GM12878 (cell line): ENCODE results near the gene ARPC1B. TPM values are rescaled to one million over a fixed set of nuclear protein-coding genes. Genes with fewer than 3 reads are reported as not detected.

Source experiments
- ATAC-seq: fragments of 200-7000 bp; cut with Tn5 transposase; 3 replicates; pipeline ENCODE4 v1.9.1; 2020; ENCODE audit warnings: mild to moderate bottlenecking, moderate library complexity
- BruUV-seq: library from RNA; stranded (reverse); fragments of 400-500 nt; replicated peaks from 2 replicates; lab custom pipeline; 2021; lab: Mats Ljungman, UMichigan
- CTCF ChIA-PET: fragments of 300-600 bp; sonication (Branson Sonifier 250); formaldehyde crosslinking; extraction: SDS; loops from one replicate; lab custom pipeline; 2021; ENCODE audit warnings: inconsistent platforms; lab: Yijun Ruan, JAX
- POLR2A ChIA-PET: fragments of 350-600 bp; formaldehyde crosslinking; extraction: SDS; loops from one replicate; lab custom pipeline; 2021; ENCODE audit warnings: inconsistent platforms; lab: Charles Lee
- RAD21 ChIA-PET: fragments of 300-600 bp; sonication (Branson Sonifier 250); formaldehyde crosslinking; loops from one replicate; lab custom pipeline; 2023; ENCODE audit warnings: antibody characterized with exemption; ENCODE audit not compliant: unreplicated experiment; lab: Charles Lee
- SMC1A ChIA-PET: fragments of 300-600 bp; sonication (Branson Sonifier 250); formaldehyde crosslinking; loops from one replicate; lab custom pipeline; 2023; ENCODE audit not compliant: unreplicated experiment, uncharacterized antibody; lab: Charles Lee
- DNase-seq: peaks from one replicate; pipeline ENCODE4 v3.0.0-alpha.2; 2011; ENCODE audit warnings: low read depth, low spot score
- FAIRE-seq: peaks from 3 replicates; lab custom pipeline; 2011; peaks lifted over from hg19 to GRCh38; lab: Jason Lieb, UNC
- H2AFZ ChIP-seq: 2 replicates; pipeline ENCODE4 v1.6.0; 2011; ENCODE audit warnings: low read depth, low read length, control low read depth; ENCODE audit not compliant: control insufficient read depth
- H3K27ac ChIP-seq: 2 replicates; pipeline ENCODE4 v1.5.1; 2011; ENCODE audit warnings: control low read depth; ENCODE audit not compliant: control insufficient read depth, insufficient read depth
- H3K27me3 ChIP-seq, 2 experiments: replicated peaks in 1 of 2; 2 replicates each; pipeline versions ENCODE4 v1.6.0 to v1.6.1; 2011; ENCODE audit warnings: low read length in 1 of 2; ENCODE audit not compliant: control insufficient read depth in 2 of 2, insufficient read depth in 2 of 2
- H3K36me3 ChIP-seq, 2 experiments: 2 replicates each; pipeline ENCODE4 v1.5.1; 2011; ENCODE audit warnings: low read length in 1 of 2; ENCODE audit not compliant: control insufficient read depth in 2 of 2, insufficient read depth in 2 of 2
- H3K4me1 ChIP-seq: 2 replicates; pipeline ENCODE4 v1.6.1; 2011; ENCODE audit warnings: mild to moderate bottlenecking, low read length, moderate library complexity, mixed read lengths; ENCODE audit not compliant: control insufficient read depth, insufficient read depth
- H3K4me2 ChIP-seq: 2 replicates; pipeline ENCODE4 v1.6.0; 2011; ENCODE audit warnings: control low read depth; ENCODE audit not compliant: control insufficient read depth, insufficient read depth
- H3K4me3 ChIP-seq: fragments of 200-600 bp; sonication (generic); 2 replicates; pipeline ENCODE4 v1.5.1; 2016
- H3K79me2 ChIP-seq: 2 replicates; pipeline ENCODE4 v1.6.0; 2011; ENCODE audit warnings: low read length; ENCODE audit not compliant: control insufficient read depth, insufficient read depth
- H3K9ac ChIP-seq: 2 replicates; pipeline ENCODE4 v1.8.0; 2011; ENCODE audit warnings: low read length, control low read depth, mixed read lengths; ENCODE audit not compliant: control insufficient read depth, insufficient read depth
- H3K9me3 ChIP-seq: replicated peaks from 3 replicates; pipeline ENCODE4 v1.5.1; 2011; ENCODE audit warnings: mild to moderate bottlenecking, low read length; ENCODE audit not compliant: control insufficient read depth, insufficient read depth
- H4K20me1 ChIP-seq: 2 replicates; pipeline ENCODE4 v1.6.0; 2011; ENCODE audit not compliant: control insufficient read depth, insufficient read depth
- BCL3 ChIP-seq: IDR thresholded peaks from 2 replicates; pipeline ENCODE4 v1.6.1; 2011; ENCODE audit warnings: borderline replicate concordance, low read depth, mild to moderate bottlenecking, moderate library complexity, low read length; ENCODE audit not compliant: insufficient read depth, poor library complexity, severe bottlenecking
- BRCA1 ChIP-seq: IDR thresholded peaks from 2 replicates; pipeline ENCODE4 v1.6.1; 2011; ENCODE audit warnings: low read depth, low read length, improper control_type of control experiment
- ETV6 ChIP-seq, 2 experiments: fragments of 450-650 bp in 1 of 2; IDR thresholded peaks in 1 of 2; conservative IDR thresholded peaks in 1 of 2; 2 replicates each; pipeline ENCODE4 v1.6.1; 2014; ENCODE audit warnings: antibody characterized with exemption in 1 of 2, borderline replicate concordance in 1 of 2, low read depth in 1 of 2, mild to moderate bottlenecking in 1 of 2, moderate library complexity in 1 of 2
- PML ChIP-seq: IDR thresholded peaks from 2 replicates; pipeline ENCODE4 v1.6.1; 2012; ENCODE audit warnings: low read length, inconsistent platforms
- POLR2A ChIP-seq: IDR thresholded peaks from 2 replicates; pipeline ENCODE4 v1.6.1; 2011; ENCODE audit warnings: low read depth, mild to moderate bottlenecking, low read length
- POLR2AphosphoS5 ChIP-seq: IDR thresholded peaks from 2 replicates; pipeline ENCODE4 v1.6.1; 2011; ENCODE audit warnings: mild to moderate bottlenecking, low read length, inconsistent platforms
- POU2F2 ChIP-seq: IDR thresholded peaks from 3 replicates; pipeline ENCODE4 v1.6.1; 2011; ENCODE audit warnings: low read depth, mild to moderate bottlenecking, low read length, borderline replicate concordance
- SIN3A ChIP-seq: IDR thresholded peaks from 2 replicates; pipeline ENCODE4 v1.6.1; 2012; ENCODE audit warnings: low read depth, low read length, improper control_type of control experiment
- TARDBP ChIP-seq: IDR thresholded peaks from 2 replicates; pipeline ENCODE4 v1.6.1; 2016; ENCODE audit warnings: borderline replicate concordance
- WGBS: methylation state at CpG from one replicate; pipeline ENCODE4 v1.1.6; 2016; ENCODE audit warnings: low lambda C conversion rate; ENCODE audit not compliant: insufficient replicate concordance, insufficient coverage; ENCODE audit errors: missing lambda C conversion rate; 5-methylcytosine and 5-hydroxymethylcytosine counted together
- in situ Hi-C: fragments of 300-500 bp; cut with MboI; formaldehyde crosslinking; loops from 9 replicates; pipeline ENCODE4 v1.14.3; 2018; ENCODE audit warnings: mixed read lengths
- intact Hi-C: fragments of 100-400 bp; cut with micrococcal nuclease; formaldehyde crosslinking; loops from one replicate; pipeline ENCODE4 v1.14.2; 2022; ENCODE audit not compliant: unreplicated experiment
- polyA plus RNA-seq, 11 experiments: library from polyadenylated mRNA; depleted of rRNA in 4 of 11; unstranded in 6 of 11; stranded (reverse) in 5 of 11; fragments of >200 nt; fragmentation: Nextera tagmentation in 4 of 11; fragmentation: Illumina TruSeq in 1 of 11; extraction: Ambion mirVana in 4 of 11; extraction: Trizol in 1 of 11; gene quantifications; 1 replicate in 1 of 11; 2 replicates in 10 of 11; pipeline versions ENCODE4 v1.2.1 to v1.2.3, GENCODE V29; 2011 to 2016; ENCODE audit warnings: inconsistent platforms in 2 of 11, missing spikeins in 2 of 11, low read depth in 1 of 11
- total RNA-seq, 4 experiments: library from RNA; depleted of rRNA in 3 of 4; stranded (reverse); fragments of >200 nt in 3 of 4; fragmentation: Illumina TruSeq in 1 of 4; extraction: Trizol in 1 of 4; gene quantifications; 2 replicates each; pipeline versions ENCODE4 v1.2.1 to v1.2.3, GENCODE V29; 2013 to 2021
- TF ChIP-seq, protein P1 (sequence below): IDR thresholded peaks from 2 replicates; pipeline ENCODE4 v1.6.1; 2011; ENCODE audit warnings: low read depth, mild to moderate bottlenecking, low read length, moderate library complexity, borderline replicate concordance; ENCODE audit errors: extremely low read depth

The ARPC1B gene
- total and polyA plus RNA-seq, 10 of the 15 experiments (the other 5 are each of a cell fraction or from before 2014, with no cell fraction given): 14.1 to 762 (median 387) TPM

DNA sequence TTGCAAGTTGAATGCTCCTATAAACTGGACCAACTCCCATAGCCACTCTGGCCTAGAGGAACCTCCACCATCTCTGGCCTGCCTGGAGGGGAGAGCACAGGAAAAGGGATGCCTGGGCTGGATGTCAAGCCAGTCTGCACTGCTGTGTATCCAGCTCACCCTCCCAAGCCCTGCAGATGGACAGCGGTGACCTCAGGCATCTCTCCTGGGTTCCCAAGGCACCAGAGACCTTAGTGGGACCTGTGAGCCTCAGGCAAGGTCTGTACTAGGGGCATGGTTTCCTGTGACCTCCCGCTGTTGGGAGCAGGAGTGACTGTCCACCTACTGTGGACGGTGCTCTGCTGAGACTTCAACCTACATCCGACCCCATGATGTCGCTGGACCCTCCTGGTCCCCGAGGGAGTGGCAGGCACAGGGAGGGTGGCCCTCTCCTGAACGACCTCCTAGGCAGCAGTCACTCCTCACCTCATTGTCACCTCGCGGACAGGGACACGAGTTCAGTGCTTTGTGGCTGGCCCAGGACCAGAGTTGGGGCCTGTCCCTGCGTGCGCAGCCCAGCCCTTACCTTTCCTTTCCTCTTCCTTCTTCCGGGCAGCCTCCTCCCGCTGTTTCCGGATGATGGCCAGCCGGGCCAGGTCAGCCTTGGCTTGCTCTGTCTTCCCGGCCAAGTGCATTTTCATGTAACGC is 22.9 kb downstream of the ARPC1B start:
- ATAC-seq (no peak), FAIRE-seq (no peak), DNase-seq (no peak)
- Histone ChIP-seq H3K4me1 (no peaks in the 10 kb centered on the region), H3K4me3 (no peak overlapping the region), H3K27me3 (no peaks in the 10 kb centered on the region), H3K9ac (no peak overlapping the region), H3K9me3 (no peaks in the 10 kb centered on the region), H3K36me3 (peaks cover 41 to 57% of the 10 kb centered on the region in 2 experiments), H2AFZ (no peak overlapping the region), H4K20me1 (no peaks in the 10 kb centered on the region), H3K79me2 (no peaks in the 10 kb centered on the region), H3K27ac (no peak overlapping the region), H3K4me2 (no peak overlapping the region)
- no TSS peak for BruUV-seq
- ChIA-PET RAD21 (no interaction called here), POLR2A (interaction anchor here (1.9 kb wide), 1 partner anchor 10 kb away, joined by 5 read pairs; no protein-coding TSS in a partner anchor), SMC1A (no interaction called here), CTCF (interaction anchor here (1.5 kb wide), 1 partner anchor 10 kb away, joined by 7 read pairs; no protein-coding TSS in a partner anchor)
- intact Hi-C loops: no loop called here
- in situ Hi-C loops: no loop called here
- TF ChIP-seq POLR2AphosphoS5 (peak; percentile 63; the same call in 1 of the 2 replicates), ETV6 (conservative IDR thresholded peaks at IDR 0.05 in 1 of 2, IDR thresholded peaks at IDR 0.05 in 1 of 2; ENCODE audit: borderline replicate concordance in 1 of 2, low read depth in 1 of 2) (no peak), BCL3 (peak; percentile 74), POU2F2 (no peak; the same call in 2 of the 3 replicates), SIN3A (no peak), POLR2A (peak; percentile 77), TARDBP (0 out of 2 replicates have a peak, but pooled peaks have one; percentile 39), PML (peak; percentile 17; the same call in 1 of the 2 replicates), BRCA1 (no peak)
- TF ChIP-seq, protein P1, sequence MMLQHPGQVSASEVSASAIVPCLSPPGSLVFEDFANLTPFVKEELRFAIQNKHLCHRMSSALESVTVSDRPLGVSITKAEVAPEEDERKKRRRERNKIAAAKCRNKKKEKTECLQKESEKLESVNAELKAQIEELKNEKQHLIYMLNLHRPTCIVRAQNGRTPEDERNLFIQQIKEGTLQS: no peak
- 93% methylated on average over 18 of the region's 18 CpGs for WGBS
